Stimulated activated naive B cell treated with anti-CD40 and anti-IgM and Interleukin-4, amounts not matched to agents 10 μg/mL and 1 μg/mL and 100 μg/mL, for 72 hours (primary cell): ENCODE measurements around the gene KCNIP2.
A peak's percentile ranks its signal among the peaks of the same experiment; 100 is the strongest.

Source experiments
- ATAC-seq, 2 donors: fragments of 150-1000 bp; cut with Tn5 transposase; replicated peaks; 2 replicates each; pipeline ENCODE4 v1.10.0; 2021; ENCODE audit warnings: moderate library complexity in 1 of 2
- DNase-seq: peaks from one replicate; pipeline ENCODE4 v3.0.0; 2021
- H3K27ac Mint-ChIP-seq: one replicate; pipeline ENCODE4 v1.8.0; 2022; ENCODE audit warnings: mild to moderate bottlenecking, mixed read lengths
- H3K27me3 Mint-ChIP-seq, 2 donors: one replicate each; pipeline ENCODE4 v1.8.0; 2022; ENCODE audit warnings: mixed read lengths in 2 of 2
- H3K36me3 Mint-ChIP-seq, 2 donors: one replicate each; pipeline ENCODE4 v1.8.0; 2022; ENCODE audit warnings: mixed read lengths in 2 of 2, mild to moderate bottlenecking in 1 of 2
- H3K4me1 Mint-ChIP-seq, 2 donors: one replicate each; pipeline ENCODE4 v1.8.0; 2022; ENCODE audit warnings: mixed read lengths in 2 of 2, mild to moderate bottlenecking in 1 of 2
- H3K4me3 Mint-ChIP-seq, 2 donors: one replicate each; pipeline ENCODE4 v1.8.0; 2022; ENCODE audit warnings: mild to moderate bottlenecking in 2 of 2, mixed read lengths in 2 of 2, moderate library complexity in 1 of 2
- H3K9me3 Mint-ChIP-seq, 2 donors: one replicate each; pipeline ENCODE4 v1.8.0; 2022; ENCODE audit warnings: mixed read lengths in 2 of 2, mild to moderate bottlenecking in 1 of 2

Gene KCNIP2

GRCh38 chr10:101779544-101780186, 63.9 kb downstream of the KCNIP2 start:
- no peaks in the 10 kb centered on the region for H3K9me3 Mint-ChIP-seq
- peak overlapping the region; percentile 75 to 86 for H3K4me3 Mint-ChIP-seq
- peak; percentile 59 to 66 for ATAC-seq
- H3K27ac Mint-ChIP-seq: peak overlapping the region; percentile 47
- DNase-seq: peak; percentile 72
- H3K27me3 Mint-ChIP-seq: peaks cover 31 to 36% of the 10 kb centered on the region in 2 donors
- H3K36me3 Mint-ChIP-seq: peaks cover 26 to 42% of the 10 kb centered on the region in 2 donors
- H3K4me1 Mint-ChIP-seq: peaks cover 57 to 80% of the 10 kb centered on the region in 2 donors

GRCh38 chr10:101778781-101779543, 64.6 kb downstream of the KCNIP2 start:
- no peak for ATAC-seq
- no peaks in the 10 kb centered on the region for H3K9me3 Mint-ChIP-seq

GRCh38 chr10:101778151-101778780, 65.3 kb downstream of the KCNIP2 start:
- ATAC-seq (no peak), DNase-seq (no peak)
- H3K4me1 Mint-ChIP-seq: peaks cover 59 to 84% of the 10 kb centered on the region in 2 donors
- H3K27ac Mint-ChIP-seq: no peak overlapping the region
- peaks cover 45 to 50% of the 10 kb centered on the region in 2 donors for H3K27me3 Mint-ChIP-seq
- H3K4me3 Mint-ChIP-seq: peak overlapping the region in 1 of 2 donors; percentile 86
- no peaks in the 10 kb centered on the region for H3K9me3 Mint-ChIP-seq
- H3K36me3 Mint-ChIP-seq: peaks cover 24 to 31% of the 10 kb centered on the region in 2 donors

More at GRCh38 chr10:101778781-101779543, 64.6 kb downstream of the KCNIP2 start:
- DNase-seq: no peak
- Mint-ChIP-seq H3K4me1 (peaks cover 60 to 82% of the 10 kb centered on the region in 2 donors), H3K36me3 (peaks cover 25 to 35% of the 10 kb centered on the region in 2 donors), H3K27me3 (peaks cover 38 to 43% of the 10 kb centered on the region in 2 donors), H3K27ac (peak overlapping the region; percentile 11), H3K4me3 (peak overlapping the region; percentile 75 to 86)

- ATAC-seq: no peak
- Mint-ChIP-seq H3K9me3 (no peaks in the 10 kb centered on the region), H3K4me3 (no peak overlapping the region), H3K27ac (no peak overlapping the region), H3K36me3 (peaks cover 20 to 25% of the 10 kb centered on the region in 2 donors), H3K4me1 (peaks cover 53 to 78% of the 10 kb centered on the region in 2 donors), H3K27me3 (peaks cover 50 to 56% of the 10 kb centered on the region in 2 donors)
- no peak for DNase-seq
Observed at GRCh38 chr10:101777619-101778145, 65.9 kb downstream of the KCNIP2 start.

- Mint-ChIP-seq H3K4me1 (peaks cover 41 to 64% of the 10 kb centered on the region in 2 donors), H3K9me3 (no peaks in the 10 kb centered on the region), H3K4me3 (peak overlapping the region; percentile 70 to 80), H3K27me3 (peaks cover 63 to 67% of the 10 kb centered on the region in 2 donors), H3K27ac (peak overlapping the region; percentile 73), H3K36me3 (peaks cover 15 to 19% of the 10 kb centered on the region in 2 donors)
- ATAC-seq (no peak), DNase-seq (no peak)
Observed at GRCh38 chr10:101776161-101776817, 67.3 kb downstream of the KCNIP2 start.
